22Rv1 (cell line): Measurements from ENCODE around the gene DIP2C.

Source experiments
- H3K27ac ChIP-seq: fragments of 450-650 bp; 2 replicates; pipeline ENCODE4 v1.5.1; 2017
- ZFX ChIP-seq: fragments of 450-650 bp; IDR thresholded peaks from 2 replicates; pipeline ENCODE4 v1.6.1; 2017; ENCODE audit warnings: antibody characterized with exemption, borderline replicate concordance
- TF ChIP-seq, protein P1 (sequence below): fragments of 450-650 bp; IDR thresholded peaks from 2 replicates; pipeline ENCODE4 v1.5.1; 2017; ENCODE audit warnings: mild to moderate bottlenecking

The DIP2C gene

GRCh38 chr10:644076-644942 lies 45.2 kb downstream of the DIP2C start:
- TF ChIP-seq, protein P1, sequence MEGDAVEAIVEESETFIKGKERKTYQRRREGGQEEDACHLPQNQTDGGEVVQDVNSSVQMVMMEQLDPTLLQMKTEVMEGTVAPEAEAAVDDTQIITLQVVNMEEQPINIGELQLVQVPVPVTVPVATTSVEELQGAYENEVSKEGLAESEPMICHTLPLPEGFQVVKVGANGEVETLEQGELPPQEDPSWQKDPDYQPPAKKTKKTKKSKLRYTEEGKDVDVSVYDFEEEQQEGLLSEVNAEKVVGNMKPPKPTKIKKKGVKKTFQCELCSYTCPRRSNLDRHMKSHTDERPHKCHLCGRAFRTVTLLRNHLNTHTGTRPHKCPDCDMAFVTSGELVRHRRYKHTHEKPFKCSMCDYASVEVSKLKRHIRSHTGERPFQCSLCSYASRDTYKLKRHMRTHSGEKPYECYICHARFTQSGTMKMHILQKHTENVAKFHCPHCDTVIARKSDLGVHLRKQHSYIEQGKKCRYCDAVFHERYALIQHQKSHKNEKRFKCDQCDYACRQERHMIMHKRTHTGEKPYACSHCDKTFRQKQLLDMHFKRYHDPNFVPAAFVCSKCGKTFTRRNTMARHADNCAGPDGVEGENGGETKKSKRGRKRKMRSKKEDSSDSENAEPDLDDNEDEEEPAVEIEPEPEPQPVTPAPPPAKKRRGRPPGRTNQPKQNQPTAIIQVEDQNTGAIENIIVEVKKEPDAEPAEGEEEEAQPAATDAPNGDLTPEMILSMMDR: no peak
- TF ChIP-seq ZFX: no peak
- H3K27ac ChIP-seq: no peak overlapping the region

DNA sequence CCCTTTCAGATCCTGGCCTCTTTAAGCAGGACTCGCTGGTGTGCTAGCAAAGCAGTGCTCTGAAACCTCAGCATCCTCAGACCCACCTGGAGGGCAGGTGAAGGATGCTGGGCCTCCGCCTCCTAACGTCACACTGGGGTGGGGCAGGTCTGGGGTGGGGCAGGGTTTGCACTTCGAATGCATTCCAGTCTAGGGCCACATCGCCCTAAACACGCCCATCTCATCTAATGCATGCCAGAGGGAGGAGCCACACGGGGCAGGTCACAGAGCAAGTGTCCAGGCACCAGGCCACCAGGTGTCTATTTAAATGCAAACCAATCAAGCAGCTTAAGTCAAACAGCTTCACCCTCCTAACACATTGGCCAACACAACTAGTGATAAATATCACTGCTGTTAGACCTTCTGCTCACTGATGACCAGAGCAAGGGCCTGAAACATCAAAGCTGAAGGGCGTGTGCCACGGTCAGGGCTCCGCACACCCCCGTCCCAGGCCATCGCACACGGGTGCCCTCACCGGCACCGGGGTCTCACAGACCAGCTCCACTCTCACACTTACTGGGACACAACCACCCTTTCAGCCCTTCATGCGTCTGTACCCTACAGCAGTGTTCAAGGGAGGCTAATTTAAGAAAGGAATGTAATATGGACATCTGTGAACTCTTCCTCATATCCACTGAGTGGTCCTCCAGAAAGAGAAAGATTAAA lies 47.1 kb downstream of the DIP2C start:
- TF ChIP-seq, protein P1: no peak
- no peak for TF ChIP-seq ZFX
- H3K27ac ChIP-seq: no peak overlapping the region

- no peak overlapping the region for H3K27ac ChIP-seq
- no peak for TF ChIP-seq ZFX
- TF ChIP-seq, protein P1: no peak
Observed at GRCh38 chr10:641149-642010, 48.1 kb downstream of the DIP2C start.

- no peak overlapping the region for H3K27ac ChIP-seq
Observed at GRCh38 chr10:640673-641045, 48.8 kb downstream of the DIP2C start.

GRCh38 chr10:639751-640672 lies 49.5 kb downstream of the DIP2C start:
- TF ChIP-seq ZFX: no peak
- TF ChIP-seq, protein P1: no peak
- no peak overlapping the region for H3K27ac ChIP-seq

More at GRCh38 chr10:640673-641045, 48.8 kb downstream of the DIP2C start:
- TF ChIP-seq ZFX: no peak

GRCh38 chr10:639001-639750 lies 50.3 kb downstream of the DIP2C start:
- H3K27ac ChIP-seq: no peak overlapping the region
- no peak for TF ChIP-seq ZFX
- TF ChIP-seq, protein P1: no peak
